ENCODE measurements around the gene TYROBP. TPM values are rescaled to one million over a fixed set of nuclear protein-coding genes. Genes with fewer than 3 reads are reported as not detected.

The TYROBP gene
- total RNA-seq, 1 donor from 2014 or later: 460 TPM

GRCh38 chr19:35860818-35861639, 47.1 kb downstream of the TYROBP start:
- peak; percentile 35 to 37 for ATAC-seq
- Histone ChIP-seq H3K27ac (no peak overlapping the region), H3K9me3 (no peaks in the 10 kb centered on the region), H3K27me3 (ENCODE audit: low read depth) (peaks cover 68% of the 10 kb centered on the region), H3K4me3 (no peak overlapping the region), H3K4me1 (peaks cover 12% of the 10 kb centered on the region), H3K36me3 (no peaks in the 10 kb centered on the region)
- no peak for DNase-seq
- no peak for TF ChIP-seq CTCF (IDR thresholded peaks at IDR 0.05)
- intact Hi-C loops (cut with DNase I): no loop called here

- TF ChIP-seq CTCF (IDR thresholded peaks at IDR 0.05): no peak
- peaks cover 73% of the 10 kb centered on the region for H3K27me3 ChIP-seq (ENCODE audit: low read depth)
- H3K36me3 ChIP-seq: no peaks in the 10 kb centered on the region
- H3K9me3 ChIP-seq: no peaks in the 10 kb centered on the region
- H3K4me1 ChIP-seq: peaks cover 13% of the 10 kb centered on the region
- no peak for DNase-seq
- no peak overlapping the region for H3K4me3 ChIP-seq
- no peak for ATAC-seq
- intact Hi-C loops (cut with DNase I): no loop called here
- no peak overlapping the region for H3K27ac ChIP-seq
Measured at GRCh38 chr19:35860436-35860817, 47.7 kb downstream of the TYROBP start.

- intact Hi-C loops (cut with DNase I): no loop called here
- Histone ChIP-seq H3K36me3 (no peaks in the 10 kb centered on the region), H3K27ac (no peak overlapping the region), H3K4me1 (peaks cover 13% of the 10 kb centered on the region), H3K9me3 (no peaks in the 10 kb centered on the region), H3K27me3 (ENCODE audit: low read depth) (peaks cover 82% of the 10 kb centered on the region), H3K4me3 (no peak overlapping the region)
- DNase-seq: no peak
- no peak for ATAC-seq
- no peak for TF ChIP-seq CTCF (IDR thresholded peaks at IDR 0.05)
Measured at GRCh38 chr19:35859414-35859813, 48.7 kb downstream of the TYROBP start.

GRCh38 chr19:35858311-35858710, 49.8 kb downstream of the TYROBP start:
- TF ChIP-seq CTCF (IDR thresholded peaks at IDR 0.05): no peak
- DNase-seq: no peak
- Histone ChIP-seq H3K4me1 (peaks cover 13% of the 10 kb centered on the region), H3K4me3 (no peak overlapping the region), H3K9me3 (no peaks in the 10 kb centered on the region), H3K27me3 (ENCODE audit: low read depth) (peaks cover 93% of the 10 kb centered on the region), H3K36me3 (no peaks in the 10 kb centered on the region), H3K27ac (no peak overlapping the region)
- ATAC-seq: no peak
- intact Hi-C loops (cut with DNase I): no loop called here

GRCh38 chr19:35856546-35857149, 51.4 kb downstream of the TYROBP start, which contains the start of gene KIRREL2:
Gene KIRREL2 (plus strand): TSS chr19:35856911. CDS start chr19:35857120, 209 bp downstream.
- DNase-seq: no peak
- no peak for TF ChIP-seq CTCF (IDR thresholded peaks at IDR 0.05)
- peak; percentile 21 to 34 for ATAC-seq
- H3K27me3 ChIP-seq (ENCODE audit: low read depth): peaks cover 93% of the 10 kb centered on the region
- no peaks in the 10 kb centered on the region for H3K36me3 ChIP-seq
- H3K9me3 ChIP-seq: no peaks in the 10 kb centered on the region
- no peak within 1 kb of the TSS for H3K27ac ChIP-seq
- H3K4me1 ChIP-seq: peaks cover 13% of the 10 kb centered on the region
- peak within 1 kb of the TSS; percentile 56 for H3K4me3 ChIP-seq
- intact Hi-C loops (cut with DNase I): no loop called here

Other genes with a start within 250 kb of the TYROBP start
- not detected for gene UPK1A, start 241.8 kb downstream of the TYROBP start, total RNA-seq
- gene ZBTB32, start 203.7 kb downstream of the TYROBP start, total RNA-seq: 0.21 TPM
- gene KMT2B, start 190.3 kb downstream of the TYROBP start, total RNA-seq: 37.2 TPM
- gene IGFLR1, start 165.8 kb downstream of the TYROBP start, total RNA-seq: 17.1 TPM
- gene U2AF1L4, start 162.9 kb downstream of the TYROBP start, total RNA-seq: 20.3 TPM
- 60.0 TPM for gene PSENEN, start 162.6 kb downstream of the TYROBP start, total RNA-seq
- gene LIN37, start 159.7 kb downstream of the TYROBP start, total RNA-seq: 7.2 TPM
- 29.4 TPM for gene HSPB6, start 151.3 kb downstream of the TYROBP start, total RNA-seq
- 20.8 TPM for gene PROSER3, start 150.1 kb downstream of the TYROBP start, total RNA-seq
- 13.1 TPM for gene ARHGAP33, start 132.7 kb downstream of the TYROBP start, total RNA-seq
- gene PRODH2, start 95.5 kb downstream of the TYROBP start, total RNA-seq: not detected
- not detected for gene NPHS1, start 55.8 kb downstream of the TYROBP start, total RNA-seq
- 0.12 TPM for gene KIRREL2, start 51.4 kb downstream of the TYROBP start, total RNA-seq
- 2.1 TPM for gene APLP1, start 39.7 kb downstream of the TYROBP start, total RNA-seq
- 17.2 TPM for gene NFKBID, start 7.8 kb downstream of the TYROBP start, total RNA-seq
- gene HCST, start 5.8 kb downstream of the TYROBP start, total RNA-seq: 43.3 TPM
- 14.6 TPM for gene LRFN3, start 28.1 kb upstream of the TYROBP start, total RNA-seq
- gene SDHAF1, start 86.9 kb upstream of the TYROBP start, total RNA-seq: 14.4 TPM
- 8.9 TPM for gene SYNE4, start 100.5 kb upstream of the TYROBP start, total RNA-seq
- 21.0 TPM for gene ALKBH6, start 105.9 kb upstream of the TYROBP start, total RNA-seq
- gene CLIP3, start 124.6 kb upstream of the TYROBP start, total RNA-seq: 8.1 TPM
- gene THAP8, start 146.0 kb upstream of the TYROBP start, total RNA-seq: 5.5 TPM
- gene WDR62, start 146.6 kb upstream of the TYROBP start, total RNA-seq: 1.3 TPM
- gene OVOL3, start 202.8 kb upstream of the TYROBP start, total RNA-seq: not detected
- gene POLR2I, start 206.6 kb upstream of the TYROBP start, total RNA-seq: 38.7 TPM
- 90.2 TPM for gene TBCB, start 207.2 kb upstream of the TYROBP start, total RNA-seq
- 584 TPM for gene CAPNS1, start 231.8 kb upstream of the TYROBP start, total RNA-seq
- 64.2 TPM for gene COX7A1, start 244.2 kb upstream of the TYROBP start, total RNA-seq